GM19328 (cell line): ENCODE results near the gene PCDH10.
"Not testable (repeated sequence)": the region's sequence is repeated elsewhere in the genome, so short reads cannot be mapped to it uniquely, and the experiment has no call there.

ENCODE experiments used
- ATAC-seq: cut with Tn5 transposase; IDR thresholded peaks from one replicate; pipeline ENCODE4 v1.9.1; 2021; ENCODE audit warnings: mild to moderate bottlenecking, moderate library complexity; ENCODE audit not compliant: unreplicated experiment

The PCDH10 gene

DNA sequence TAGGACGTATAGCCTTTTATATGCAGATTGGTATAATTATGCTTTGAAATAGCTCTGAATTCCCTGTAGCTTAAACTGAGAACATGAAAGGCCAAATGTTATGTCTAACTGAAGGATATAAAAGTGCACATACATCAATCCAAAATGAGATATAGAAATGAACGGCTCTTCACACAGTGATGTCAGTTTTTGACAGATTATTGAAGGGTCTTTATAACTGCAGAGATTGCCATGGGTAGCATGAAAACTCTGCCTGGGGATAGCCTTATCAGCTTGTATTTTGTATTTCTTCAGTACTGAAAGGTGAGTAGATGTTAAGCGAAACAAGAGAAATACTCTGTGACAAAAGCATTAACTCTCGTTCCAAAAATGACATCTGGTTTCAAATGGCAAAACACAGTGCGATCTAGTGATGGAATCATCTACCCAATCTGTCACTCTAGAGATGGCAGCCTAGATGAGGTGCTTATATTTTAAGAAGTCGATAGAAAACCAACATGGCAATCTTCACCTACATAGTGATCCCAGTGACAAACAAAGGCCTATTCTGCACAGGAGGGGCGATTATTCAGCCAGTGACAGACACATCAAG, 59.7 kb downstream of the PCDH10 start:
- ATAC-seq, result no peak

DNA sequence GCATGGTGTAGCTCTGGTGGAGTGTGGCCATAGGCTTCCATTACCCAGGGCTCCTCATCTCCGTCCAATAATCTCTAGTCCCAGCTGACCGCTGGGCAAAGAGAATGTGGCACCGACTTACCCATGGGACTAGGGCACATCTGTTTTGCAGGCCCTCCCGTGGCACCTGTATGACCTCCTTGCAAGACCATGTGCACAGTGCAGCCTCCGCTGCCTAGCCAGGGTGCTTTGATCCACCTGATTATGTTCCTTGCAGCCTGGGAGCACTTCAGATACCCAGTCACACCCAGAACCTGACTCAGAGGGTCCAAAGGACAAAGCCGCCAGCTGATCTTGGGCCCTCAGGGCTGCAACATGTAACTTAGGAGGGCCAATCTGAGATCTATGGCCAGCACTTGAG, 84.8 kb downstream of the PCDH10 start:
- ATAC-seq, result no peak

DNA sequence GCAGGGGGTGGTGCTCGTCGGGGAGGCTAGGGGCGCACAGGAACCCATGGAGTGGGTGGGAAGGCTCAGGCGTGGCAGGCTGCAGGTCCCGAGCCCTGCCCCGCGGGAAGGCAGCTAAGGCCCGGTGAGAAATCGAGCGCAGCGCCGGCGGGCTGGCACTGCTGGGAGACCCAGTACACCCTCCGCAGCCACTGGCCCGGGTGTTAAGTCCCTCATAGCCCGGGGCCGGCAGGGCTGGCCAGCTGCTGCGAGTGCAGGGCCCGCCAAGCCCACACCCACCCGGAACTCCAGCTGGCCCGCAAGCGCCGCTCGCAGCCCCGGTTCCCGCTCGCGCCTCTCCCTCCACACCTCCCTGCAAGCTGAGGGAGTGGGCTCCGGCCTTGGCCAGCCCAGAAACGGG, 91.4 kb downstream of the PCDH10 start:
- ATAC-seq, result not testable (repeated sequence)
